Measurements from ENCODE around the gene BICRA. TPM values are rescaled to one million over a fixed set of nuclear protein-coding genes. Genes with fewer than 3 reads are reported as not detected.

The BICRA gene
- total RNA-seq, 1 donor from 2014 or later, result 15.6 TPM

- Histone ChIP-seq H3K4me2 (no peak overlapping the region), H3K4me1 (no peaks in the 10 kb centered on the region), H4K20me1 (ENCODE audit: low read depth) (peaks cover 72% of the 10 kb centered on the region), H3K36me3 (no peaks in the 10 kb centered on the region), H3K9me3 (ENCODE audit: low read depth) (no peaks in the 10 kb centered on the region), H3K79me2 (ENCODE audit: low read depth) (peaks cover 97% of the 10 kb centered on the region), H3K4me3 (no peak overlapping the region), H3F3A (ENCODE audit: low read depth) (no peaks in the 10 kb centered on the region), H2AFZ (replicated peaks) (no peak overlapping the region), H3K27me3 (no peaks in the 10 kb centered on the region), H3K27ac (no peak overlapping the region), H3K9ac (no peak overlapping the region)
- TF ChIP-seq EZH2 (IDR thresholded peaks at IDR 0.05) (no peak), CTCF (IDR thresholded peaks at IDR 0.05) (no peak), EZH2phosphoT487 (IDR thresholded peaks at IDR 0.05) (no peak)
- no peaks in the 10 kb centered on the region for H3K27me3 Mint-ChIP-seq (ENCODE audit: insufficient read depth, low read depth)
- H3K27ac Mint-ChIP-seq, result no peak overlapping the region
- peaks cover 14% of the 10 kb centered on the region for H3K4me1 Mint-ChIP-seq
- peaks cover 12% of the 10 kb centered on the region for H3K9me3 Mint-ChIP-seq
- no peak for DNase-seq (ENCODE audit: low spot score)
- peaks cover 46% of the 10 kb centered on the region for H3K36me3 Mint-ChIP-seq
- no peak overlapping the region for H3K4me3 Mint-ChIP-seq
Measured at GRCh38 chr19:47646924-47647323, 38.0 kb downstream of the BICRA start.

- no peaks in the 10 kb centered on the region for H3K36me3 ChIP-seq
- H3K4me3 ChIP-seq, result no peak overlapping the region
- H3K4me1 ChIP-seq, result no peaks in the 10 kb centered on the region
- H3K79me2 ChIP-seq (ENCODE audit: low read depth), result peaks cover 97% of the 10 kb centered on the region
- H4K20me1 ChIP-seq (ENCODE audit: low read depth), result peaks cover 63% of the 10 kb centered on the region
- DNase-seq (ENCODE audit: low spot score), result no peak
- no peak overlapping the region for H3K4me2 ChIP-seq
- Mint-ChIP-seq H3K27me3 (ENCODE audit: insufficient read depth, low read depth) (no peaks in the 10 kb centered on the region), H3K9me3 (peaks cover 12% of the 10 kb centered on the region), H3K4me3 (no peak overlapping the region), H3K27ac (no peak overlapping the region), H3K36me3 (peaks cover 54% of the 10 kb centered on the region), H3K4me1 (peaks cover 13% of the 10 kb centered on the region)
- no peak overlapping the region for H3K9ac ChIP-seq
- TF ChIP-seq EZH2phosphoT487 (IDR thresholded peaks at IDR 0.05) (no peak), EZH2 (IDR thresholded peaks at IDR 0.05) (no peak), CTCF (IDR thresholded peaks at IDR 0.05) (no peak)
- H3K27me3 ChIP-seq, result no peaks in the 10 kb centered on the region
- no peak overlapping the region for H3K27ac ChIP-seq
- H2AFZ ChIP-seq (replicated peaks), result no peak overlapping the region
- H3F3A ChIP-seq (ENCODE audit: low read depth), result no peaks in the 10 kb centered on the region
- H3K9me3 ChIP-seq (ENCODE audit: low read depth), result no peaks in the 10 kb centered on the region
Measured at GRCh38 chr19:47649588-47649987, 40.7 kb downstream of the BICRA start.

- Histone ChIP-seq H3K36me3 (no peaks in the 10 kb centered on the region), H3F3A (ENCODE audit: low read depth) (no peaks in the 10 kb centered on the region), H3K79me2 (ENCODE audit: low read depth) (peaks cover 94% of the 10 kb centered on the region), H3K27ac (no peak overlapping the region), H3K9me3 (ENCODE audit: low read depth) (no peaks in the 10 kb centered on the region), H3K4me2 (no peak overlapping the region), H4K20me1 (ENCODE audit: low read depth) (peaks cover 59% of the 10 kb centered on the region), H3K27me3 (no peaks in the 10 kb centered on the region), H3K4me3 (no peak overlapping the region), H3K4me1 (no peaks in the 10 kb centered on the region), H2AFZ (replicated peaks) (no peak overlapping the region), H3K9ac (no peak overlapping the region)
- no peak for TF ChIP-seq EZH2phosphoT487 (IDR thresholded peaks at IDR 0.05)
- no peak for TF ChIP-seq EZH2 (IDR thresholded peaks at IDR 0.05)
- no peak for TF ChIP-seq CTCF (IDR thresholded peaks at IDR 0.05)
- Mint-ChIP-seq H3K4me3 (no peak overlapping the region), H3K27ac (no peak overlapping the region), H3K36me3 (peaks cover 45% of the 10 kb centered on the region), H3K9me3 (peaks cover 12% of the 10 kb centered on the region), H3K27me3 (ENCODE audit: insufficient read depth, low read depth) (no peaks in the 10 kb centered on the region), H3K4me1 (peaks cover 2% of the 10 kb centered on the region)
- DNase-seq (ENCODE audit: low spot score), result no peak
Measured at GRCh38 chr19:47650700-47651099, 41.8 kb downstream of the BICRA start.

Measured in neural progenitor cell (in vitro differentiated cells).